ENCODE results near the gene GNAL.

Gene GNAL

GRCh38 chr18:11674119-11674518 is 14.9 kb upstream of the GNAL start:
- WGBS, 2 donors (ENCODE audit: extremely low coverage in 2 of 2, insufficient read length in 2 of 2, insufficient replicate concordance in 1 of 2): no CpG with 5 or more reads among the region's 3 CpGs
- Histone ChIP-seq H2AFZ (ENCODE audit: low read length) (no peak overlapping the region), H4K91ac (ENCODE audit: low read depth, low read length, poor library complexity) (no peak overlapping the region), H2BK5ac (ENCODE audit: low read length) (no peak overlapping the region), H3K27ac (replicated peaks; ENCODE audit: low read length) (no peak overlapping the region), H3K9ac (ENCODE audit: low read depth, low read length, poor library complexity) (no peak overlapping the region), H3K79me1 (ENCODE audit: low read depth, low read length) (peaks cover 1% of the 10 kb centered on the region), H3K4ac (ENCODE audit: low read length) (no peak overlapping the region), H3K23ac (ENCODE audit: low read depth, low read length, poor library complexity) (no peak overlapping the region), H2BK12ac (ENCODE audit: low read length) (no peak overlapping the region), H3K18ac (ENCODE audit: low read length) (no peak overlapping the region), H3K36me3 (replicated peaks in 1 of 2; ENCODE audit: control insufficient read depth in 2 of 2, insufficient read depth in 2 of 2, low read length in 2 of 2) (no peaks in the 10 kb centered on the region), H4K8ac (ENCODE audit: low read depth, low read length) (no peak overlapping the region), H2AK5ac (ENCODE audit: low read depth, low read length) (no peak overlapping the region), H3K9me3 (replicated peaks in 1 of 2; ENCODE audit: control insufficient read depth in 2 of 2, insufficient read depth in 1 of 2, low read depth in 1 of 2, low read length in 2 of 2) (no peaks in the 10 kb centered on the region), H3K4me3 (ENCODE audit: low read length in 2 of 2) (no peak overlapping the region), H3K14ac (ENCODE audit: low read length) (no peak overlapping the region), H2BK15ac (ENCODE audit: low read length) (no peak overlapping the region), H2BK120ac (ENCODE audit: low read depth, low read length) (no peak overlapping the region), H3K4me2 (ENCODE audit: insufficient read depth, low read length, poor library complexity, severe bottlenecking) (no peak overlapping the region), H3K27me3 (ENCODE audit: control insufficient read depth in 3 of 3, insufficient read depth in 3 of 3, low read depth in 1 of 3, low read length in 3 of 3) (peaks cover 0 to 21% (median 2%) of the 10 kb centered on the region in 3 experiments), H3K4me1 (ENCODE audit: control insufficient read depth in 2 of 2, insufficient read depth in 1 of 2, low read depth in 1 of 2, low read length in 2 of 2) (peaks cover 0 to 1% of the 10 kb centered on the region in 2 donors)
- DNase-seq (ENCODE audit: low spot score): no peak

DNA sequence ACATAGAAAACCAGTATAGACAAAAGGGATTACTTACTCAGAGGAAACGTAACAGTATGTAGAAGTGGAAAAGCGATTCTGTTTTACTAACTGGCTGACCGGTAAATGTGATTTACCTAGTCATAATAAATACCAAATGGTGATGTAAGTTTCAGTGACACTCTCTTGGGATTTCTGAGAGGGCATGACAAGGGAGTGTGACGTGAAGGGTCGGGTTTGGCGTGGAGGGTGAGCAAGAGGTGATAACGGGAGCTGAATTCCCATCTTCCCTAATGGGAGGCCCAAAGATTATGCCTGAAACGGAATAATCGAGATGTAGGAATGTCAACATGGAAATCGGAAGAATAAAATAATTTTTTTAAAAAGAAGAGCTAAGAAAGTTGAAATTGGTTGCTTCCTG is 12.7 kb upstream of the GNAL start:
- Histone ChIP-seq H4K91ac (ENCODE audit: low read depth, low read length, poor library complexity) (no peak overlapping the region), H3K4me3 (ENCODE audit: low read length in 2 of 2) (no peak overlapping the region), H3K27ac (replicated peaks; ENCODE audit: low read length) (no peak overlapping the region), H3K23ac (ENCODE audit: low read depth, low read length, poor library complexity) (no peak overlapping the region), H2AK5ac (ENCODE audit: low read depth, low read length) (no peak overlapping the region), H2AFZ (ENCODE audit: low read length) (no peak overlapping the region), H2BK15ac (ENCODE audit: low read length) (no peak overlapping the region), H3K4ac (ENCODE audit: low read length) (no peak overlapping the region), H3K9me3 (replicated peaks in 1 of 2; ENCODE audit: control insufficient read depth in 2 of 2, insufficient read depth in 1 of 2, low read depth in 1 of 2, low read length in 2 of 2) (no peaks in the 10 kb centered on the region), H3K9ac (ENCODE audit: low read depth, low read length, poor library complexity) (no peak overlapping the region), H2BK5ac (ENCODE audit: low read length) (no peak overlapping the region), H4K8ac (ENCODE audit: low read depth, low read length) (no peak overlapping the region), H3K79me1 (ENCODE audit: low read depth, low read length) (peaks cover 1% of the 10 kb centered on the region), H3K4me1 (ENCODE audit: control insufficient read depth in 2 of 2, insufficient read depth in 1 of 2, low read depth in 1 of 2, low read length in 2 of 2) (peaks cover 0 to 1% of the 10 kb centered on the region in 2 donors), H3K4me2 (ENCODE audit: insufficient read depth, low read length, poor library complexity, severe bottlenecking) (no peak overlapping the region), H3K18ac (ENCODE audit: low read length) (no peak overlapping the region), H3K14ac (ENCODE audit: low read length) (no peak overlapping the region), H2BK120ac (ENCODE audit: low read depth, low read length) (no peak overlapping the region), H3K27me3 (ENCODE audit: control insufficient read depth in 3 of 3, insufficient read depth in 3 of 3, low read depth in 1 of 3, low read length in 3 of 3) (peaks cover 0 to 20% (median 2%) of the 10 kb centered on the region in 3 experiments), H2BK12ac (ENCODE audit: low read length) (no peak overlapping the region), H3K36me3 (replicated peaks in 1 of 2; ENCODE audit: control insufficient read depth in 2 of 2, insufficient read depth in 2 of 2, low read length in 2 of 2) (no peaks in the 10 kb centered on the region)
- WGBS, 2 donors (ENCODE audit: extremely low coverage in 2 of 2, insufficient read length in 2 of 2, insufficient replicate concordance in 1 of 2): 100% methylated on average over 1 of the region's 10 CpGs; no CpG with 5 or more reads in 1 of the 2 donors
- no peak for DNase-seq (ENCODE audit: low spot score)

DNA sequence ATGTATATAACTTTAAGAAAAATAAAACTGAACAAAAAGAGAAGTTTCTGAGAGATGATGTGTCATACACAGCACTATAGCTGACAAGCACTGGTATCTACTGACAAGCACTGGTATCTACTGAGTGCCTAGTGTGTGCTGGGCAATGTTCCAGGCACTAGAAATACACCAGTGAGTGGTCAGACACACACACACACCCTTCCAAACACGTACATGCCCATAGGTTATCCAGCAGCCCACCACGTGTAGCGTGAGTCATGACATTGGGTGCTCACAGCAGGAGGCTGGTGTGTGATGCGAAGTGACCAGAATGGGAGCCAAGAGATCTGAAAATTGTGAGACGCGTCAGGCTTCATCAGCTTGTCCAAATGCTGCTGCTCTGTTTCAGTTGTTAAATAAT is 12.2 kb upstream of the GNAL start:
- no peak overlapping the region for H2BK15ac ChIP-seq (ENCODE audit: low read length)
- H3K27ac ChIP-seq (replicated peaks; ENCODE audit: low read length): no peak overlapping the region
- H3K23ac ChIP-seq (ENCODE audit: low read depth, low read length, poor library complexity): no peak overlapping the region
- no peak overlapping the region for H3K18ac ChIP-seq (ENCODE audit: low read length)
- H3K4me2 ChIP-seq (ENCODE audit: insufficient read depth, low read length, poor library complexity, severe bottlenecking): no peak overlapping the region
- no peaks in the 10 kb centered on the region for H3K9me3 ChIP-seq (replicated peaks in 1 of 2; ENCODE audit: control insufficient read depth in 2 of 2, insufficient read depth in 1 of 2, low read depth in 1 of 2, low read length in 2 of 2)
- no CpG with 5 or more reads among the region's 6 CpGs for WGBS, 2 donors (ENCODE audit: extremely low coverage in 2 of 2, insufficient read length in 2 of 2, insufficient replicate concordance in 1 of 2)
- no peaks in the 10 kb centered on the region for H3K36me3 ChIP-seq (replicated peaks in 1 of 2; ENCODE audit: control insufficient read depth in 2 of 2, insufficient read depth in 2 of 2, low read length in 2 of 2)
- peaks cover 0 to 20% (median 2%) of the 10 kb centered on the region in 3 experiments for H3K27me3 ChIP-seq (ENCODE audit: control insufficient read depth in 3 of 3, insufficient read depth in 3 of 3, low read depth in 1 of 3, low read length in 3 of 3)
- no peak overlapping the region for H2BK120ac ChIP-seq (ENCODE audit: low read depth, low read length)
- no peak overlapping the region for H2AFZ ChIP-seq (ENCODE audit: low read length)
- peak overlapping the region in 1 of 2 donors; percentile 69 for H3K4me3 ChIP-seq (ENCODE audit: low read length in 2 of 2)
- H3K9ac ChIP-seq (ENCODE audit: low read depth, low read length, poor library complexity): no peak overlapping the region
- H3K4me1 ChIP-seq (ENCODE audit: control insufficient read depth in 2 of 2, insufficient read depth in 1 of 2, low read depth in 1 of 2, low read length in 2 of 2): peaks cover 0 to 1% of the 10 kb centered on the region in 2 donors
- H3K4ac ChIP-seq (ENCODE audit: low read length): no peak overlapping the region
- no peak overlapping the region for H2AK5ac ChIP-seq (ENCODE audit: low read depth, low read length)
- no peak for DNase-seq (ENCODE audit: low spot score)
- no peak overlapping the region for H2BK5ac ChIP-seq (ENCODE audit: low read length)
- peak overlapping the region; percentile 34 for H4K91ac ChIP-seq (ENCODE audit: low read depth, low read length, poor library complexity)
- peaks cover 1% of the 10 kb centered on the region for H3K79me1 ChIP-seq (ENCODE audit: low read depth, low read length)
- peak overlapping the region; percentile 94 for H3K14ac ChIP-seq (ENCODE audit: low read length)
- H4K8ac ChIP-seq (ENCODE audit: low read depth, low read length): no peak overlapping the region
- H2BK12ac ChIP-seq (ENCODE audit: low read length): no peak overlapping the region

DNA sequence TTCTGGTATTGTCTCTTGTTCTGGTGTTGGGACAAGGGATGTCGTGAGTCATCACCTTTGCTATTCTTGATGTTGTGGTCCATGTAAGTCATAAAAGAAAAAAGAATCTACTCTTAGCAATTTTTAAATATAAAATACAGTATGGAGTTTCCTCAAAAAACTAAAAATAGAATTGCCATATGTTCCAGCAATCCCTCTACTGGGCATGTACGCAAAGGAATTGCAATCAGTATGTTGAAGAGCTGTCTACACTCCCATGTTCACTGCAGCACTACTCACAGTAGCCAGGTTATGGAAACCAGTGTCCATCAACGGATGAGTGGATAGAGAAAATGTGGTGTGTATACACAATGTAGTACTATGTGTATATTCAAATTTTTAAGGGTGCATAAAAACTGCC is 10.9 kb upstream of the GNAL start:
- no peak overlapping the region for H4K91ac ChIP-seq (ENCODE audit: low read depth, low read length, poor library complexity)
- peaks cover 0 to 1% of the 10 kb centered on the region in 2 donors for H3K4me1 ChIP-seq (ENCODE audit: control insufficient read depth in 2 of 2, insufficient read depth in 1 of 2, low read depth in 1 of 2, low read length in 2 of 2)
- H2BK120ac ChIP-seq (ENCODE audit: low read depth, low read length): no peak overlapping the region
- no peak overlapping the region for H3K27ac ChIP-seq (replicated peaks; ENCODE audit: low read length)
- H3K4me2 ChIP-seq (ENCODE audit: insufficient read depth, low read length, poor library complexity, severe bottlenecking): no peak overlapping the region
- no peak overlapping the region for H3K4ac ChIP-seq (ENCODE audit: low read length)
- H3K23ac ChIP-seq (ENCODE audit: low read depth, low read length, poor library complexity): no peak overlapping the region
- H2BK12ac ChIP-seq (ENCODE audit: low read length): no peak overlapping the region
- H3K4me3 ChIP-seq (ENCODE audit: low read length in 2 of 2): no peak overlapping the region
- peaks cover 1% of the 10 kb centered on the region for H3K79me1 ChIP-seq (ENCODE audit: low read depth, low read length)
- no peak overlapping the region for H2BK15ac ChIP-seq (ENCODE audit: low read length)
- H4K8ac ChIP-seq (ENCODE audit: low read depth, low read length): no peak overlapping the region
- H3K9me3 ChIP-seq (replicated peaks in 1 of 2; ENCODE audit: control insufficient read depth in 2 of 2, insufficient read depth in 1 of 2, low read depth in 1 of 2, low read length in 2 of 2): no peaks in the 10 kb centered on the region
- peaks cover 0 to 20% (median 0%) of the 10 kb centered on the region in 3 experiments for H3K27me3 ChIP-seq (ENCODE audit: control insufficient read depth in 3 of 3, insufficient read depth in 3 of 3, low read depth in 1 of 3, low read length in 3 of 3)
- no peak overlapping the region for H3K14ac ChIP-seq (ENCODE audit: low read length)
- no peak overlapping the region for H3K9ac ChIP-seq (ENCODE audit: low read depth, low read length, poor library complexity)
- H2AK5ac ChIP-seq (ENCODE audit: low read depth, low read length): no peak overlapping the region
- no peak overlapping the region for H2AFZ ChIP-seq (ENCODE audit: low read length)
- DNase-seq (ENCODE audit: low spot score): no peak
- H2BK5ac ChIP-seq (ENCODE audit: low read length): no peak overlapping the region
- WGBS, 2 donors (ENCODE audit: extremely low coverage in 2 of 2, insufficient read length in 2 of 2, insufficient replicate concordance in 1 of 2): no CpG with 5 or more reads among the region's 3 CpGs
- H3K18ac ChIP-seq (ENCODE audit: low read length): no peak overlapping the region
- no peaks in the 10 kb centered on the region for H3K36me3 ChIP-seq (replicated peaks in 1 of 2; ENCODE audit: control insufficient read depth in 2 of 2, insufficient read depth in 2 of 2, low read length in 2 of 2)

Measured in neuronal stem cell (in vitro differentiated cells).